DMS 273 treated with DMSO at 0.1 percent for 48 hours (cell line): ENCODE data around the gene CXCR4.
"Not testable (repeated sequence)": the region's sequence is repeated elsewhere in the genome, so short reads cannot be mapped to it uniquely, and the experiment has no call there.

Source experiments
- DNase-seq: peaks from one replicate; lab custom pipeline; 2025; lab: John Stamatoyannopoulos, UW

Gene CXCR4

DNA sequence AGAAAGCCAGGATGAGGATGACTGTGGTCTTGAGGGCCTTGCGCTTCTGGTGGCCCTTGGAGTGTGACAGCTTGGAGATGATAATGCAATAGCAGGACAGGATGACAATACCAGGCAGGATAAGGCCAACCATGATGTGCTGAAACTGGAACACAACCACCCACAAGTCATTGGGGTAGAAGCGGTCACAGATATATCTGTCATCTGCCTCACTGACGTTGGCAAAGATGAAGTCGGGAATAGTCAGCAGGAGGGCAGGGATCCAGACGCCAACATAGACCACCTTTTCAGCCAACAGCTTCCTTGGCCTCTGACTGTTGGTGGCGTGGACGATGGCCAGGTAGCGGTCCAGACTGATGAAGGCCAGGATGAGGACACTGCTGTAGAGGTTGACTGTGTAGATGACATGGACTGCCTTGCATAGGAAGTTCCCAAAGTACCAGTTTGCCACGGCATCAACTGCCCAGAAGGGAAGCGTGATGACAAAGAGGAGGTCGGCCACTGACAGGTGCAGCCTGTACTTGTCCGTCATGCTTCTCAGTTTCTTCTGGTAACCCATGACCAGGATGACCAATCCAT is 2.7 kb downstream of the CXCR4 start:
- DNase-seq: no peak

DNA sequence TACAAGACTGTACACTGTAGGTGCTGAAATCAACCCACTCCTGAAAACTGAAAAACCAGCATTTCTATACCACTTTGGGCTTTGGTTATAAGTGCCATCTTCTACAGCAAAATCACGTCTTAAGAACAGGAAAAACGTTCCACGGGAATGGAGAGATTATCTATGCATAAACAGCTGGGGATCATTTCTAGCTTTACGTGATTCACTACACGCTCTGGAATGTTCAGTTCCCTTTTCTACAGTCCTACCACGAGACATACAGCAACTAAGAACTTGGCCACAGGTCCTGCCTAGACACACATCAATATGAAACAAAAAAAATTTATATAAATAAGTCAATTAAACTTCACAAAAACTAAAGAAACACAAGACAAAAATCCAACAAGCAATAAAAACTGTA is 3.6 kb downstream of the CXCR4 start:
- no peak for DNase-seq

DNA sequence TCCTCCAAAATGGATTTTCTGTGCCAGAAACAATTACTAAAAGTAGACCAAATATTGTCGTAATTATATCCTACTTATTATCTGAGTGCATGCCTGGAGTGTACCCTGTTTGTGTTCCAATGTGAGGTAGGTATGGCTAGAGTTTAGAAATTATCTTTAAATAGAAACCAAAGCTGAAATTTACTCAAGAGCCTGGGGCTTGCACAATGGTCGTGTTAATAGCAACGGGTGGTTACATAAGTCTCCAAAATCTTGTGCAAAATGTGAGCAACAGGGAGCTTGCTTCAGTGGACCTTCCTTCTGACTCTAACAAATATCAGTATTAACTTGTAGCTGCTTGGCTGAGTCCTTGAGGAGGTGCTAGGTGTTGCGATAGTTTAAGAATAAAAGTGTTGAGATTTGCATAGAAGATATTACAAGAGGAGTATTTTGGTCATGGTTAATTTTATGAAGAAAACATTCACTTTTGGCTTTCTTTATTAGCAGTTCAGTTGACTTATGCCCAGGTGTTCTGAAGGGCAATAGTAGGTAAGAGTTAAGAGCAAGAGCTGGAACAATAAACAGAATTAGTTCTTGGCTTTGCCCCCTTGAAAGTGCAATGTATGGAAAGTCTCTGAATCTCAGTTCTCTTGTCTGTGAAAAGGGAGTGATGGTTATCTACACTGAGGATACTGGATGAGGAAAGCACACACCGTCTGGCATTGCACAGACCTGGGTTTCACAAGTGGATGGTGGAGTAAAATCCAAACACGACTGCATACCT is 4.6 kb downstream of the CXCR4 start:
- DNase-seq: no peak

DNA sequence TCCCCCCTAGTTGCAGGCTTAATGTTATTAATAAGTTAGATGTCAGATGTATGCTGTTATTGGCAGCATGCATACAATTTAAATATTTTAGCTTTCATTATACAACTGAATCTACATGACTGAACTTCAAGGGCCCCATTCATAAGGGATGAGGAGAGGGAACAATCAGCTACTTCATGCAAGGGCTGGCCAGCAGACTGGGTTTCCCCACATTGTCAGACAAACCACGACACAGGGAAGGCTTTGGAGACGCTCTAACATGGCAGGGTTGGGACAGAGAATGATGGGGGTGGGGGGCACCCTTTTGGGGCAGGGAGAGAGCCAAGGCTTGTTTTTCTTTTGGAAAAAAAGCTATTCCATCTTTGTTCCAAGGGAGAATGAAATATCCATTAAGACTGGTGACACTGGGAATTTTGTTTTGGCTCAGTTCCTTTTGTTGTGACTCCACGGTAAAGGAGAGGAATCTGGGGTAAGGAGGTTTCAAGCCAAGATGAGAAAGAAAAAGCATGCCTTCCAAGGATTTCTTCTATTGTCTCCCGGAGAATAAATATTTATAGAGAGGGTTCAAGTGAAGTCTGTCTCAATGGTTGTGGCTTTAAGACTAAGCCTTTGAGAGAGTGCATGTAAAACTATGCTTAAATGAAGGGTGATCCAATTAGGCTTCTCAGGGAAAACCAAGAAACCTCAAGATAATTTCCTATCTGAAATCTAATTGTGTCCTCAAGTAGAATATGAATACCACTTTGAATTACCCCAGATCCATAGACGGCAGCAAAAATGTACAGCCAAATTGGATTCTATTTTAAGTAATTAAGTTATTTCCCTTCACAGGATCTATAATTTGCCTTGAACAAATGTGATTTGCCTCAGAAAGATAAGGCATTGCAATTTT is 5.4 kb downstream of the CXCR4 start:
- DNase-seq: no peak

DNA sequence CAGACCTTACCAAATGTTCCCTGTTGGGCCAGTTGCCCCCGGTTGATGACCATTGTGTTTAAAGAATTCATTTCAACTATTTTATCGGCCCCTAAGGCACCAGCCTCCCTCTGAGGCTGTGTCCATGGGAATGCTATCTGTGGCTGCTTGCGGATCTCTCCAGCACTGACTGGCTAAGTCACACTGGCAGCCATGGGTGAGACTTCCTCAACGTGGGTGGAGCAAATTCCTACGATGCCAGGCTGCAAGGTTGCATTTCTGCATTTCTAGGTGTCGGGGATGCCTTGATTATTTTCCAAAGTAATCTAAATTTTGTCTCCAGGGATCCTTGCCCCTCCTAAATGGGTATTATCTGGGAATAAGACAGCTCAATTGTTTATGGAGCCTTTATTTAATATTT is 6.2 kb downstream of the CXCR4 start:
- no peak for DNase-seq

DNA sequence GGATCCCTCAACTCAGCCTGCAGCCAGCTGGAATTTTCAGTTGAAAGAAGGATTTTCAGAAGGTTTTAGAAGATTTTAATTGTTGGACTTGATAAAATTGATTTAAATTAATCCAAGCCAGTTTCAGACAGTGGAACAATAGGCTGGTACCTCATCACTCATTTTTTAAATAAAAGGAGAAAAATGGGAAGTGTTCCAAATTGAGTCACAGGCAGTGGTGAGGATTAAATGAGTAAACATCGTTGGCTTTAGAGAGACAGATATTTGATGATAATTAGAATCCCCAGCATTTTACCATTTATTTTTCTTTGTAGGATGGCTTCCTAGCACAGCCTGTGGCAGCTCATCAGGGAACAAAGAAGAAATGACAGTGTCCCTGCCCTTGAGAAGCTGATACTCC is 7.4 kb downstream of the CXCR4 start:
- no peak for DNase-seq

DNA sequence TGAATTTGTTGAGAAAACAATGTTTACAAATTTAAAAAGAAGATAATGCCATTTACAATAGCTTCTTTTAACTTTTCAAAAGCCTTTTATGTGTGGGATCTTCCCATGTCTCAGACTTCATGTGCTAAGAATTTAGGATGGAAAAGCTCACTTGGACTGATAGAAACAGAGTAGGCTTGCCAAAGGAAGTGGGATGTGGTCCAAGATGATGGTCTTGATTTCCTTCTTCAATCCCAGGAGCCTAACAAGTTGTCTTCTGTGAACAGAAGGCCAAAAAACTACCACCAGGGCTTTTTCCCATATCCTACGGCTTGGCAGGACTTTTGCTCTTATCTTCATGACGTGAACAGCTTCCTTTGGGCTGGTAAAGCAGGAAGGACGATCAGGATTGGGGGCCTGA is 9.5 kb downstream of the CXCR4 start:
- DNase-seq: no peak

DNA sequence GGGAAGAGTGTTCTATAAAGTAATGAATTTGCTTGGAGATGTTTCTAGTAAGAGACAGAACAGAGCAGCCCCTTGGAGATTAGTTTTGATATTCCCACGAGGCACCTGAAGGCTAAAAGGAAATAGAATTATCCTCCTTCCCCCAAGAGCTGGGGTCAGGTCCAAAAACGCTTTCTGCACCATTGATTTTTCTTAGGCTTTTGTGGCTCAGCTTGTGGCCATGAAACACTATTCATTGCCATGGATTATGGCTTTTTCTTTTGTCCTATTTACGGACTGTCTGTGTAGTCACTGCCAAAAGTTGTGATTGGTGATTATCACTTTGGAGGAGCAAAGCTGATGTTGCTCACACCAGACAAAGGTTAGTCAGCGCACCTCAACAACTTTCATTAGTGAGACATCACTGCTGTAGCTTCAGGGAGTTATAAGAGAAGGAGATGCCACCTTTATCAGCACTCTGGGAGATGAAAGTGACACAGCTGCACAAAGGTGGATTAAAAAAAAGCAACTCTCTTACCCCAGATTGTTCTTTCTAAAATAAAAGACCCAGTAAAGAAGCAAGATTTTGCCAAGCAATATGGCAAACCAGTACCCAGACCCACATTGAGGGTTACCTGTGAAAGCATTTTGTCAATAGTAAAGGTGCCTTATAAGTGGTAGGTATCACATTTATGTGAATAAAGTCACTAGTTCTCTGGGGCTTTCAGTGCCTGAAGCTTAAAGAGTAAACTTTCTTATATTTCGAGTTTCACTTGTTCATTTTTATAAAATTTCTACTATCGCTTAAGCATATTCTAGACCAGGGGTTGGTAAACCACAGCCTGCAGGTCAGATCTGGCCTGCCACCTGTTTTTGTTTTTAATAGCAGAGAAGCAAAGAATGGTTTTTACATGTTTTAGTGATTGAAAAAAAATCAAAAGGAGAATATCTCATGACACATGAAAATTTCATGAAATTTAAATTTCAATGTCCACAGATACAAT is 10.6 kb downstream of the CXCR4 start:
- no peak for DNase-seq

DNA sequence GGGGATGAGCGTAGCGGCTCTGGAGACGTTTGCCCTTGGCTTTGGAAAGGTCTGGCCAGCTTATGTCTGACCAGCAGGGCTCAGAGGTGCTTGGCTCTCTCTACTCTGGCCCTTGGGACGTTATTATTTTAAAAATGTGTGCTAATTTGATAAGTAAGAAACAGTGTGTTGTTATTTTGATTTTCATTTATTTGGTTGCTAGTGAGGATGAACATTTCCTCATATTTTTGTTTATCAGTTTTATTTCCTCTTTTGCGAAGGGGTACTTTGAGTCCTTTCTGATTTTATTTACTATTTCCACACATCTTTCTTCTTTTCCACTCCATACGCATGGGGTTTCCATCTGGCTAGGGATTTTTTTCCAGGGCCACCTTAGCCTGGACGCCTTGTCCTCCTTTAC is 11.4 kb downstream of the CXCR4 start:
- DNase-seq: no peak

DNA sequence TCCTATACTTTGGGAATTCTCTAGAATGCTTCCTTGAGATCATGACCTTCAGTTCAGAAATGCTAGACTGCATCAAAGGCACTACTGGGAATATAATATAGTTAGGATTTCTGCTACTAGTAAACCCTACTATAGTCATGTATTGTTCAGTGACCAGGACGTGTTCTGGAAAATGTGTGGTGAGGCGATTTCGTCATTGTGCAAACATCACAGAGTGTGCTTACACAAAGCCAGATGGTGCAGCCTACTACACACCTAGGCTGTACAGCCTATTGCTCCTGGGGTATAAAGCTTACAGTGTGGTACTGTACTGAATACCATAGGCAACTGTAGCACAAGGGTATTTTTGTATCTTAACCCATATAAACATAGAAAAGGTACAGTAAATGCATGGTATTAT is 13.0 kb downstream of the CXCR4 start:
- no peak for DNase-seq

DNA sequence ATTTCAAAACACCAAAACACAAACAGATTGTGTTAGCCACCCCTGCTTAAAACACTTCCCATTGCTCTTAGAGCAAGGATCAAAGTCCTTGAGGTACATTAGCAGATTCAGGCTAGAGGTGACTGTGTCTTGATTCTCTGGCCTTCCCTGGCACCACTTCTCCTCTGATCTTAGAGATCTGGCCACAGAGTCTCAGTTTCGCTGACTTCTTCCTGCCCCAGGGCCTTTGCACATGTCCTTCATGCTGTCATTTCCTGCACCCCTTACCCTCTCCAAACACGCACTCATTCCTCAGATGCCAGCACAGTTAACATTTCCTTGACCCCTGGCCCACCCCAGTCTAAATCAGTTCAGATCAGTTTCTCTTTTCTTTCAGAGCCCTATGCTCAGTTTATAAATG is 16.9 kb downstream of the CXCR4 start:
- DNase-seq: no peak

DNA sequence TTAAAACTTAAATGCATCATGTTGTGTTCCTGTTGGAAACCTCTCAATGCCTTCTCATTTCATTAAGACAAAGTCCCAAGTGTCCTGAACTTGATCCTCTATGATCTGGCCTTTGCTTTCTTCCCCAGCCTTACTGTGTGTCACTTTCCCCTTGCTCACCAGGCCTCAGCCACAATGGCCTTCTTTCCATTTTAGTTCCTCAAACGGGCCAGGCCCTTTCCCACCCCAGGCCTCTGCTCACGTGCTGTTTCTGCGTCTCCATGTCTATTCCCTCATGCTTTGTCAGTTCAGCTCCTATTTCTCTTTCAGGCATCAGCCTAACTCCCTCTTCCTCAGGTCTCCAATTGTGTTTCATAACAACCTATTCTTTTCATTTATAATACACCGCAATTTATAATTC is 19.5 kb downstream of the CXCR4 start:
- DNase-seq: no peak

DNA sequence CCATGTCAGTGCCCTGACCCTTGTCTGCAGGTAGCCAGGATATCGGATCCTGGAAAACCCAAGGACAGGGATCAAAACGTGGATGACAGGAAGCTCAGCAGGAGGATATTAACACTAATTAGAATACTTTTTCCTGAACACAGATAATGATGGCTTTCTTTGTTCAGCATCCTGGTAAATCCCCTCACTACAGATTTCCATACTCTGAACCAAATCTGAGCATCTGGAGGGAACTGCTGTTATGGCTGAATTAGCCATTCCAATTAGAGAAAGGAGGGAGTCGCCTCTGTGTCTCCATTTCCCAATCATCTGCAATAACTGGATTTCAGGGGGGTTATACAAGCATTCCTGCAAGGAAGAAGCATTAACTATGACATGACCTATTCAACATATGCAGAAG is 24.4 kb downstream of the CXCR4 start:
- no peak for DNase-seq

DNA sequence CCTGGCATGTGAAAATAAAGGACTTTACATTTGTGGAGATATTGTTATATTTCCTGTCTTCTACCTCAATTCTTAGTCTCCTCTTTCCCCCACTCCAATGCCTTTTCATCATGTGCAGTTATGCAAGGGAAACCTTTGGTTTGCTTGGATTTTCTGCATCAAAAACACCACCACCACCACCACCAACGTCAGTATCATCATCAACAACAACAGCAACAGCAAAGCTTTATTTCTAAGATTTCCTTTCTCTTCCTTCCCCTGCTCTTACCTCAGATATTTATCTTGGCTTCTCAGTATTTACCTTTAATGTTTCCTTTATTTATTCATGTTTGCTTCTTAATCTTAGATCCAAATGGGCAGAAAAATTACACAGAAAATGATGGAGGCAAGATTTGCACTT is 26.1 kb downstream of the CXCR4 start:
- DNase-seq: no peak

DNA sequence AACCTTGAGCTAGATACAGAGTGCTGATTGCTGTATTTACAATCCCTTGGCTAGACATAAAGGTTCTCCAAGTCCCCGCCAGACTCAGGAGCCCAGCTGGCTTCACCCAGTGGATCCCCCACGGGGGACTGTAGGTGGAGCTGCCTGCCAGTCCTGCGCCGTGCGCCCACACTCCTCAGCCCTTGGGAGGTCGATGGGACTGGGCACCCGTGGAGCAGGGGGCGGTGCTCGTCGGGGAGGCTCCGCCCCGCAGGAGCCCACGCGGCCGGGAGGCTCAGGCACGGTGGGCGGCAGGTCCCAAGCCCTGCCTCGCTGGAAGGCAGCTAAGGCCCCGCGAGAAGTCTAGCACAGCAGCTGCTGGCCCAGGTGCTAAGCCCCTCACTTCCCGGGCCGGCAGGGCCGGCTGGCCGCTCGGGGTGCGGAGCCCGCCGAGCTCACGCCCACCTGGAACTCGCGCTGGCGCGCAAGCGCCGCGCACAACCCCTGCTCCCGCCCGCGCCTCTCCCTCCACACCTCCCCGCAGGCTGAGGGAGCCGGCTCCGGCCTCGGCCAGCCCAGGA is 30.0 kb downstream of the CXCR4 start:
- not testable (repeated sequence) for DNase-seq

DNA sequence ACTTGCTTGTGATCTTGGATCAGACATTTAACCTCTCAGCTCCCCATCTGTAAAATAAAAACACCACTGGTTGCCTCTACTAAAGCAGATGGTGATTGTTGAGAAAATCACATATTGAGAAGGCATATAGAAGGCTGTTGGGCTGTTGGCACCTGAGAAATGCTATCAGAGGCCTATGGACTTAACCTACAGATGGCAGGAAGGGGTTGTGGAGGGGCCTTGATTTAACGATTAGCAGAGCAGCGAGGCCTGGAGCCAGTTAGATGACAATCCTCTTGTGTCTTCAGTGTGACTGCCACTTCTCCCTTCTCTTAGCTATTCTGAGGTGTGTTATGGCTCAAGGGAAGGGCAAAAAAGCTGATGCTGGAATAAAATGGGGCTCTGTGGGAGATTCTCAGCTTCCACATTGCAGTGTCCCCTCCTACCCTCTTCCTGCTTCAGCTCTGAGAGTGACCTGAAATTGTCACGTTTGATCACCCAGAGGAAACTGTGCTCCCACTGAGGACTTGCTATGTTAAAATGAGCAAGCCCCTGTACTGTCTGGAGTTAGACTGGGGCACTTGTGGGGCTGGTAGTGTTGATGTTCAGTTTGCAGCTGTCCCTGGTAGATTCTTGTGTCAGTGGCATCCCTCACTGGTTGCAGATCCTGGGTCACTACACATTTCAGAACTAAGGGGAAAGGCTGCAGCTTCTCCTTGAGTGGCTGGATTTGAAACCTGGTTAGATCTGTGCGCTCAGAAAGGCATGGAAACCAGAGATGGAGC is 31.5 kb downstream of the CXCR4 start:
- no peak for DNase-seq

DNA sequence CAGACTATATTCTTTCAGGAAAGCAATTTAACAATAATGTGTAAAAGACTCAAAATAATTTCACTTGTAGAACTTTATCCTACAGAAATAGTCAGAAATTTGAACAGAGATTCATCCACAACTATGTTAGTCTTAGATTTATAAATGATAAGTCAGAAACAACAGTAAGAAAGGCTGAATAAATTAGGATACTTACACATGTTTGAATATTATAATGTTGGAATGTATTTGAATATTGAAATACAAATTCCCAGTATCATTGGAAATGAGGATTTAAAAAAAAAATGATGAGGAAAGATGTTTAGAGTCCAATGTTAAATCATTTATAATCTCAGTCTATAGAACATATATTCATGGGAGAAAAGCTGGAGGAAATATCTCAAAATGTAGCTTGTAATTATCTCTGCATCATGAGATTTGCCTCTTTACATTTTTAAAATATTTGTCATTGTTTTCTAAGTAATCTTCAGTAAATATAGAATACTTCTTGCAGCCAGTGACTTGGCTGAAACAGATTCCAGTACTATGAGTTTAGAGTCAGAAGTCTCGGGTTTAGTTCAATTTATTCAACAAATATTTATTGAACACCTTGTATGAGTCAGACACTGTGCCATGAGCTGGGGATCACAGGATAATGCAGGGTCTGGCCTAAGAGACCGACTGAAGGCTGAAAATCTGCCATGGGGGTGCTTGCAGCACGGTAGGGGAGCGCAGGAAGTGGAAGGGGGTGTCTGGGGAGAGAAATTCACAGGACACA is 32.3 kb downstream of the CXCR4 start:
- DNase-seq: no peak

DNA sequence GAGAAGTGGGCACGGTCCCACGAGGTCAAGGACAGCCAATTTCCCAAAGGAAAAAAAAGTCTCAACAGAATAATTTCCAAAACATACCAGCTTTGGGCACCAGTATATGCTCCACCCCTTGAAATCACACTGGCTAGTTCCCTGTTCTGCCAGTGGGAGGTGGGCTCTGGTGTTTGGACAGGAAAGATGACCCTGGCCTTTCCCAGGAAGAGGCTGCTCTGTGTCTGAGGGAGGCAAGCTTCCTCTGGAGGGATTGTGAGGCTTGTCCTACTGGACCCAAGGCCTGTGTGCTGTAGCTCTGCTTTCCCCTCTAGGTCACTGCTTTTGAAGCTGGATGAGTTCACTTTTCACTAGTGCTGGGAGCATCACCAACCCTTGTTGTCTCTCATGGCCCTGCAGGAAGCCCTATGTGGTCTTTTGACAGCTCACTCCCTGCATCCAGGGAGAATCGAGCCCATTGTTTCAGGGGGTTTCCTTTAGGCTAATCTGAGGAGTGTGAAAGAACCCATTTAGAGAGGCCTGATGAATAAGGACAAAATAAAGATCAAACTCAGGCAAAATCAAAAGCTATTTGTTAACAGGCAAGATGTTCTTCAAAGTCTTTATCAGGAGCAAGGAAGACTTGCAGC is 36.3 kb downstream of the CXCR4 start:
- no peak for DNase-seq

DNA sequence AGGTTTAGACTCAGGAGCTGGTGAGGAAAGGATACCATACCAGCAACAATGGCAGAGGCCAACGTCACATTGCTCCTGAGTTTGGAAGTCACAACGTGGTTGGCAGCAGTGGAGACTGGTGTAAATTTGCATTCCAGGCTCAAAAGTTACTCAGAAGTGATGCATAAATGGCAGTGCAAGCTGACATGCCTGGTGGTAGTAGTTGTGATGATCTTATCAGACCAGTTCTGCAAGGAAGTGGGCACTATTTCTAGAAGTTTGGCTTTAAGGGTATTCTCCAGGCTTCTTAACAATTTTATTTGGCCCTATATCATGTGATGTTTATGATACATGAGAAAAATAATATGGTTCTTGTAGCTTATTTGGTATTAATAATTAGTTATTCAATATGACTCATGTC is 37.8 kb downstream of the CXCR4 start:
- DNase-seq: no peak

DNA sequence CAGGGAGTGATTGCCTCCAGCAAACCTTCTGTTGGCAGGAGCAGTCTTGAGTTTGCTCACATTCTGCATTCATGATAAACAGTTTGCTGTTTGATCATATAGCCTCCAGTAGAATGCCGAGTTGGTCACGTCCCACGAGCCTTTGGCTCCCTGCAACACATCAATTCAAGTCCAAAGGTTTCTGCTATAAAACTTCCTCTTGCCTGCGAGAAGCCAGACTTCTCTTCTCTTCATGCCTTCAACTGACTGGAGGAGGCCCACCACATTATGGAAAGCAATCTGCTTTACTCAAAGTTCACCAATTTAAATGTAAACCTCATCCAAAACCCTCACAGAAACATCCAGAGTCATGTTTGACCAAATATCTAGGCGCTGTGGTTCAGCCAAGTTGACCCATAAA is 40.8 kb downstream of the CXCR4 start:
- no peak for DNase-seq
